Fibroblast of lung (primary cell): ENCODE results near the gene PSTK. TPM values are rescaled to one million over a fixed set of nuclear protein-coding genes. Genes with fewer than 3 reads are reported as not detected.

Experiments
- DNase-seq, 2 donors: peaks; one replicate each; pipeline versions ENCODE4 v3.0.0 to v3.0.0-alpha.2; 2010; ENCODE audit warnings: low read depth in 2 of 2
- H2AFZ ChIP-seq: 2 replicates; pipeline ENCODE4 v1.5.1; 2012; ENCODE audit warnings: low read length, control low read depth, inconsistent platforms
- H3K27ac ChIP-seq: 2 replicates; pipeline ENCODE4 v1.5.1; 2011; ENCODE audit warnings: low read length, control low read depth; ENCODE audit not compliant: insufficient read depth
- H3K27me3 ChIP-seq: 2 replicates; pipeline ENCODE4 v1.5.1; 2011; ENCODE audit warnings: mild to moderate bottlenecking, low read length; ENCODE audit not compliant: control insufficient read depth, insufficient read depth
- H3K36me3 ChIP-seq: 2 replicates; pipeline ENCODE4 v1.5.1; 2011; ENCODE audit warnings: low read length; ENCODE audit not compliant: control insufficient read depth, insufficient read depth
- H3K4me1 ChIP-seq: 2 replicates; pipeline ENCODE4 v1.5.1; 2011; ENCODE audit warnings: low read length; ENCODE audit not compliant: control insufficient read depth, insufficient read depth; ENCODE audit errors: extremely low read depth
- H3K4me2 ChIP-seq: 2 replicates; pipeline ENCODE4 v1.5.1; 2011; ENCODE audit warnings: low read length, control low read depth; ENCODE audit not compliant: insufficient read depth; ENCODE audit errors: extremely low read depth
- H3K4me3 ChIP-seq, 4 experiments: fragments of 200-600 bp in 1 of 4; sonication (generic) in 1 of 4; replicated peaks in 1 of 4; 2 replicates each; pipeline ENCODE4 v1.5.1; 2011 to 2016; ENCODE audit warnings: low read length in 4 of 4, low read depth in 3 of 4, mild to moderate bottlenecking in 3 of 4, control low read depth in 2 of 4, inconsistent platforms in 1 of 4, mixed read lengths in 1 of 4; ENCODE audit not compliant: insufficient read depth in 1 of 4; ENCODE audit errors: control extremely low read depth in 1 of 4
- H3K79me2 ChIP-seq: 2 replicates; pipeline ENCODE4 v1.5.1; 2012; ENCODE audit warnings: mild to moderate bottlenecking, low read length, inconsistent platforms; ENCODE audit not compliant: control insufficient read depth, insufficient read depth
- H3K9ac ChIP-seq: 2 replicates; pipeline ENCODE4 v1.5.1; 2011; ENCODE audit warnings: mild to moderate bottlenecking, low read length, control low read depth; ENCODE audit not compliant: insufficient read depth
- H3K9me3 ChIP-seq: 2 replicates; pipeline ENCODE4 v1.5.1; 2012; ENCODE audit warnings: low read depth, low read length; ENCODE audit not compliant: control insufficient read depth, insufficient read depth
- H4K20me1 ChIP-seq: 2 replicates; pipeline ENCODE4 v1.5.1; 2011; ENCODE audit warnings: low read length; ENCODE audit not compliant: control insufficient read depth, insufficient read depth; ENCODE audit errors: extremely low read depth
- EZH2 ChIP-seq: IDR thresholded peaks from 2 replicates; pipeline ENCODE4 v1.5.1; 2012; ENCODE audit warnings: low read length, control low read depth, mild to moderate bottlenecking; ENCODE audit errors: missing control alignments
- polyA plus RNA-seq, 2 donors: library from polyadenylated mRNA; depleted of rRNA in 1 of 2; stranded (reverse) in 1 of 2; unstranded in 1 of 2; fragments of >200 nt; gene quantifications; 2 replicates each; pipeline ENCODE4 v1.2.1, GENCODE V29; 2011 to 2012; ENCODE audit warnings: missing spikeins in 1 of 2
- total RNA-seq: library from RNA; depleted of rRNA; stranded (reverse); fragments of >200 nt; gene quantifications from 2 replicates; pipeline ENCODE4 v1.2.1, GENCODE V29; 2014
- TF ChIP-seq, protein P1 (sequence below), 2 donors: IDR thresholded peaks in 1 of 2; conservative IDR thresholded peaks in 1 of 2; 1 replicate in 1 of 2; 2 replicates in 1 of 2; pipeline ENCODE4 v1.5.1; 2011 to 2012; ENCODE audit warnings: low read length in 2 of 2, control low read depth in 1 of 2, inconsistent platforms in 1 of 2, low read depth in 1 of 2, mild to moderate bottlenecking in 1 of 2

PSTK gene
- total and polyA plus RNA-seq, 2 donors (not counting 1 experiment from before 2014, with no cell fraction given), result 5.1 to 6.4 TPM

DNA sequence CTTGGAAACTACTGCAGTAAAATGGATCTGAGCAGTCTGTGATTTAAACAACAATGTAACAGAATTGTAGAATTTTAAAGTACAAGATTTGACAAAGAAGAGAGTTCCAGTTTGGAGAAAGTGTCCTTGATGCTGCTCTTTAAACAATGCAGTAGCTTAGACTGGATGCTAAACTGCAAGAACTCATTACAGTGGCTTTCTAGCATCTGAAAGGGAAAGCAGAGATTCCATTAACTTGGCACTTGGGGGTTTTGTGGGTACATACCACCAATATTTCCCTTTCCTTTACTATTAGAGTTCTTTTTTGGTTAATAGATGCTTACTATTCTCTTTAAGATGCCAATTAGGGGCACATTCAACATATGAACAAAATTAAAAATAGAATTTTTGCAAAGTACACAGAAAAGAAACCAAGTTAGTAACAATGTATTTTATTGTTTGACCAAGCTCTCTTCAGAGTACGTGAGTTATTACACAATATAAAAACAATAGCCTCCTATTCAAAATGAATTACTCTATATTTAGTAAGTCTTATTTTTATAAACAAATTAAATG, 11.9 kb downstream of the PSTK start:
- DNase-seq, result no peak
- H3K27ac ChIP-seq, result no peak overlapping the region
- no peak overlapping the region for H2AFZ ChIP-seq
- no peak overlapping the region for H3K4me3 ChIP-seq
- no peaks in the 10 kb centered on the region for H3K4me1 ChIP-seq
- peaks cover 6% of the 10 kb centered on the region for H3K36me3 ChIP-seq
- H4K20me1 ChIP-seq, result no peaks in the 10 kb centered on the region
- H3K4me2 ChIP-seq, result no peak overlapping the region
- no peaks in the 10 kb centered on the region for H3K79me2 ChIP-seq
- no peaks in the 10 kb centered on the region for H3K27me3 ChIP-seq
- no peak overlapping the region for H3K9ac ChIP-seq
- no peak for TF ChIP-seq EZH2
- TF ChIP-seq, protein P1, sequence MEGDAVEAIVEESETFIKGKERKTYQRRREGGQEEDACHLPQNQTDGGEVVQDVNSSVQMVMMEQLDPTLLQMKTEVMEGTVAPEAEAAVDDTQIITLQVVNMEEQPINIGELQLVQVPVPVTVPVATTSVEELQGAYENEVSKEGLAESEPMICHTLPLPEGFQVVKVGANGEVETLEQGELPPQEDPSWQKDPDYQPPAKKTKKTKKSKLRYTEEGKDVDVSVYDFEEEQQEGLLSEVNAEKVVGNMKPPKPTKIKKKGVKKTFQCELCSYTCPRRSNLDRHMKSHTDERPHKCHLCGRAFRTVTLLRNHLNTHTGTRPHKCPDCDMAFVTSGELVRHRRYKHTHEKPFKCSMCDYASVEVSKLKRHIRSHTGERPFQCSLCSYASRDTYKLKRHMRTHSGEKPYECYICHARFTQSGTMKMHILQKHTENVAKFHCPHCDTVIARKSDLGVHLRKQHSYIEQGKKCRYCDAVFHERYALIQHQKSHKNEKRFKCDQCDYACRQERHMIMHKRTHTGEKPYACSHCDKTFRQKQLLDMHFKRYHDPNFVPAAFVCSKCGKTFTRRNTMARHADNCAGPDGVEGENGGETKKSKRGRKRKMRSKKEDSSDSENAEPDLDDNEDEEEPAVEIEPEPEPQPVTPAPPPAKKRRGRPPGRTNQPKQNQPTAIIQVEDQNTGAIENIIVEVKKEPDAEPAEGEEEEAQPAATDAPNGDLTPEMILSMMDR (conservative IDR thresholded peaks at IDR 0.05 in 1 of 2, IDR thresholded peaks at IDR 0.05 in 1 of 2; ENCODE audit: low read depth in 1 of 2, low read length in 2 of 2), result no peak
- H3K9me3 ChIP-seq, result no peaks in the 10 kb centered on the region

DNA sequence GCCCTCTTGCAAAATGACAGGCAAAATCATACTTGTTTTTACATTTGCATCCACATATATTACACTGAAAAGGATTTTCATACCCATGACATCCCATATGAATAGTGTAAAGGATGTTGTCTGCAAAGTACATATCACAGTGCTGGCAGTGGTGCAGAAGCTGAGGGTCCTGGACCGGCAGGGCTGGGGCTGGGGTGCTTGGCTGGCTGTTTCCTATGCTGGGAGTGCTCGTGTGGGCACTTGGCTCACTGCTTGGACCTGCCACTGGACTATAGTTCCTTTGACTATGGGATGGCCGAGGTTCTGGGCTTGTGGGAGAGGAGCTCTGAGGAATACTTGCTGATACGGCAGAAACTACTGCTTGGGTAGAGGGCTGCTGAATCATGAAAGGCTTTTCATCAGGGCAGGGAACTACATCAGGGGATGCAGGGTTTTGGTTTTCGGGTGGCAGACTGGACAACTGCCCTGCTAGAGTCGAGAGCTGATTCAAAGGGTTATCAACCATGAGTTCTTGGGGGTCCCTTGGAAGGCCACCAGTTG, 13.7 kb downstream of the PSTK start:
- Histone ChIP-seq H3K4me2 (no peak overlapping the region), H3K27me3 (no peaks in the 10 kb centered on the region), H3K4me3 (no peak overlapping the region), H3K27ac (no peak overlapping the region), H3K9ac (no peak overlapping the region), H3K36me3 (peaks cover 6% of the 10 kb centered on the region), H4K20me1 (no peaks in the 10 kb centered on the region), H2AFZ (no peak overlapping the region), H3K4me1 (no peaks in the 10 kb centered on the region), H3K79me2 (no peaks in the 10 kb centered on the region), H3K9me3 (no peaks in the 10 kb centered on the region)
- DNase-seq, result no peak
- TF ChIP-seq EZH2, result no peak
- TF ChIP-seq, protein P1 (conservative IDR thresholded peaks at IDR 0.05 in 1 of 2, IDR thresholded peaks at IDR 0.05 in 1 of 2; ENCODE audit: low read depth in 1 of 2, low read length in 2 of 2), result no peak

DNA sequence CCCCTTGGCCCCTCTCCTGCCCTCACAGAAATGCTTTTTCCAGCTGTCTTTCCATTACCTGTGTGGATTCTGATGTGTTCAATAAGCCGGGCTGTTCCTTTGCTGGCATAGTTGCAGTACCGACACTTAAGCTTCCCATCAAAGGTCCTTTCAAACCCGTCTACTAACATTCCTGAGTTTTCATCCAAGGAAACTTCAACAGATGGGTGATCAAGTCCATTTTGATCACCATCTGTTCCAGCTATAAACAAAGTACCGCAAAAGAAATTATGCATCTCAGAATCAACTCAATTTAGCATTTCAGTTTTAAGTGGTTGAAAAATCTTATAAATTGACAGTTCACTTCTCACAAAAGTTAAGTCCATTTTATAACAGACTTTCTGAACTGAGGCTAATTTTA, 15.7 kb downstream of the PSTK start:
- TF ChIP-seq, protein P1 (conservative IDR thresholded peaks at IDR 0.05 in 1 of 2, IDR thresholded peaks at IDR 0.05 in 1 of 2; ENCODE audit: low read depth in 1 of 2, low read length in 2 of 2), result no peak
- TF ChIP-seq EZH2, result no peak
- H3K36me3 ChIP-seq, result peaks cover 6% of the 10 kb centered on the region
- no peak overlapping the region for H3K27ac ChIP-seq
- no peaks in the 10 kb centered on the region for H3K4me1 ChIP-seq
- H2AFZ ChIP-seq, result no peak overlapping the region
- no peak for DNase-seq
- no peaks in the 10 kb centered on the region for H3K9me3 ChIP-seq
- H4K20me1 ChIP-seq, result no peaks in the 10 kb centered on the region
- H3K27me3 ChIP-seq, result no peaks in the 10 kb centered on the region
- no peak overlapping the region for H3K4me2 ChIP-seq
- H3K79me2 ChIP-seq, result no peaks in the 10 kb centered on the region
- H3K9ac ChIP-seq, result no peak overlapping the region
- H3K4me3 ChIP-seq, result no peak overlapping the region
